ENCODE measurements around the gene VENTX. TPM values are rescaled to one million over a fixed set of nuclear protein-coding genes. Genes with fewer than 3 reads are reported as not detected.

The VENTX gene
- total RNA-seq, 1 experiment from 2014 or later = not detected

GRCh38 chr10:133210398-133211140, 27.1 kb upstream of the VENTX start:
- intact Hi-C loops (cut with micrococcal nuclease; ENCODE audit: unreplicated experiment) = no loop called here
- Mint-ChIP-seq H3K4me1 (ENCODE audit: low read depth, unreplicated experiment) (no peaks in the 10 kb centered on the region), H3K4me3 (ENCODE audit: low read depth, unreplicated experiment) (no peak overlapping the region), H3K27ac (ENCODE audit: unreplicated experiment) (no peak overlapping the region), H3K27me3 (ENCODE audit: unreplicated experiment) (no peaks in the 10 kb centered on the region), H3K36me3 (ENCODE audit: insufficient read depth, unreplicated experiment) (no peaks in the 10 kb centered on the region), H3K9me3 (ENCODE audit: low read depth, unreplicated experiment) (no peaks in the 10 kb centered on the region)
- no peak for TF ChIP-seq CTCF (IDR thresholded peaks at IDR 0.05; ENCODE audit: unreplicated experiment)
- CTCF ChIA-PET = no interaction called here
- no TSS peak for BruUV-seq (replicated peaks)
- no peak for DNase-seq

- H3K4me3 Mint-ChIP-seq (ENCODE audit: low read depth, unreplicated experiment) = no peak overlapping the region
- DNase-seq = no peak
- H3K9me3 Mint-ChIP-seq (ENCODE audit: low read depth, unreplicated experiment) = no peaks in the 10 kb centered on the region
- CTCF ChIA-PET = no interaction called here
- intact Hi-C loops (cut with micrococcal nuclease; ENCODE audit: unreplicated experiment) = no loop called here
- H3K36me3 Mint-ChIP-seq (ENCODE audit: insufficient read depth, unreplicated experiment) = no peaks in the 10 kb centered on the region
- no TSS peak for BruUV-seq (replicated peaks)
- no peak overlapping the region for H3K27ac Mint-ChIP-seq (ENCODE audit: unreplicated experiment)
- H3K27me3 Mint-ChIP-seq (ENCODE audit: unreplicated experiment) = no peaks in the 10 kb centered on the region
- no peak for TF ChIP-seq CTCF (IDR thresholded peaks at IDR 0.05; ENCODE audit: unreplicated experiment)
- no peaks in the 10 kb centered on the region for H3K4me1 Mint-ChIP-seq (ENCODE audit: low read depth, unreplicated experiment)
These were observed 26.4 kb upstream of the VENTX start for GRCh38 chr10:133211141-133211830.

- CTCF ChIA-PET = no interaction called here
- no peaks in the 10 kb centered on the region for H3K36me3 Mint-ChIP-seq (ENCODE audit: insufficient read depth, unreplicated experiment)
- intact Hi-C loops (cut with micrococcal nuclease; ENCODE audit: unreplicated experiment) = no loop called here
- DNase-seq = no peak
- H3K27ac Mint-ChIP-seq (ENCODE audit: unreplicated experiment) = no peak overlapping the region
- H3K27me3 Mint-ChIP-seq (ENCODE audit: unreplicated experiment) = no peaks in the 10 kb centered on the region
- no peaks in the 10 kb centered on the region for H3K4me1 Mint-ChIP-seq (ENCODE audit: low read depth, unreplicated experiment)
- no peaks in the 10 kb centered on the region for H3K9me3 Mint-ChIP-seq (ENCODE audit: low read depth, unreplicated experiment)
- no peak overlapping the region for H3K4me3 Mint-ChIP-seq (ENCODE audit: low read depth, unreplicated experiment)
- TF ChIP-seq CTCF (IDR thresholded peaks at IDR 0.05; ENCODE audit: unreplicated experiment) = no peak
- BruUV-seq (replicated peaks) = no TSS peak
These were observed 25.4 kb upstream of the VENTX start for GRCh38 chr10:133211959-133212852.

GRCh38 chr10:133212853-133213494, 24.7 kb upstream of the VENTX start:
- CTCF ChIA-PET = no interaction called here
- intact Hi-C loops (cut with micrococcal nuclease; ENCODE audit: unreplicated experiment) = no loop called here
- H3K27me3 Mint-ChIP-seq (ENCODE audit: unreplicated experiment) = no peaks in the 10 kb centered on the region
- H3K9me3 Mint-ChIP-seq (ENCODE audit: low read depth, unreplicated experiment) = no peaks in the 10 kb centered on the region
- no peak for DNase-seq
- TF ChIP-seq CTCF (IDR thresholded peaks at IDR 0.05; ENCODE audit: unreplicated experiment) = no peak
- H3K4me3 Mint-ChIP-seq (ENCODE audit: low read depth, unreplicated experiment) = no peak overlapping the region
- BruUV-seq (replicated peaks) = no TSS peak
- no peaks in the 10 kb centered on the region for H3K36me3 Mint-ChIP-seq (ENCODE audit: insufficient read depth, unreplicated experiment)
- no peak overlapping the region for H3K27ac Mint-ChIP-seq (ENCODE audit: unreplicated experiment)
- H3K4me1 Mint-ChIP-seq (ENCODE audit: low read depth, unreplicated experiment) = no peaks in the 10 kb centered on the region

All from Calu3 (cell line).